GM06990 (cell line): ENCODE measurements around the gene UCMA.
"Not testable (repeated sequence)": the region's sequence is repeated elsewhere in the genome, so short reads cannot be mapped to it uniquely, and the experiment has no call there.

Experiments
- DNase-seq: peaks from one replicate; pipeline ENCODE4 v3.0.0-alpha.2; 2011; ENCODE audit not compliant: insufficient read length; ENCODE audit errors: extremely low read depth
- H3K27me3 ChIP-seq: replicated peaks from 2 replicates; pipeline ENCODE4 v1.6.0; 2011; ENCODE audit warnings: low read length; ENCODE audit not compliant: control insufficient read depth, insufficient read depth
- H3K36me3 ChIP-seq: 2 replicates; pipeline ENCODE4 v1.5.1; 2011; ENCODE audit warnings: low read length; ENCODE audit not compliant: control insufficient read depth, insufficient read depth
- H3K4me3 ChIP-seq: replicated peaks from 2 replicates; pipeline ENCODE4 v1.5.1; 2011; ENCODE audit warnings: low read depth, mild to moderate bottlenecking, control low read depth, low read length
- TF ChIP-seq, protein P1 (sequence below): IDR thresholded peaks from 2 replicates; pipeline ENCODE4 v1.5.1; 2011; ENCODE audit warnings: low read length, control low read depth, mild to moderate bottlenecking, inconsistent platforms; ENCODE audit not compliant: insufficient read depth, poor library complexity, severe bottlenecking

Gene UCMA

GRCh38 chr10:13234172-13234571, at the start of gene UCMA:
TSS of gene UCMA (minus strand) at chr10:13234374. CDS start at chr10:13234258, 116 bp downstream.
- Histone ChIP-seq H3K36me3 (no peaks in the 10 kb centered on the region), H3K27me3 (no peaks in the 10 kb centered on the region; the same call in 1 of the 2 replicates), H3K4me3 (no peak within 1 kb of the TSS)
- TF ChIP-seq, protein P1, sequence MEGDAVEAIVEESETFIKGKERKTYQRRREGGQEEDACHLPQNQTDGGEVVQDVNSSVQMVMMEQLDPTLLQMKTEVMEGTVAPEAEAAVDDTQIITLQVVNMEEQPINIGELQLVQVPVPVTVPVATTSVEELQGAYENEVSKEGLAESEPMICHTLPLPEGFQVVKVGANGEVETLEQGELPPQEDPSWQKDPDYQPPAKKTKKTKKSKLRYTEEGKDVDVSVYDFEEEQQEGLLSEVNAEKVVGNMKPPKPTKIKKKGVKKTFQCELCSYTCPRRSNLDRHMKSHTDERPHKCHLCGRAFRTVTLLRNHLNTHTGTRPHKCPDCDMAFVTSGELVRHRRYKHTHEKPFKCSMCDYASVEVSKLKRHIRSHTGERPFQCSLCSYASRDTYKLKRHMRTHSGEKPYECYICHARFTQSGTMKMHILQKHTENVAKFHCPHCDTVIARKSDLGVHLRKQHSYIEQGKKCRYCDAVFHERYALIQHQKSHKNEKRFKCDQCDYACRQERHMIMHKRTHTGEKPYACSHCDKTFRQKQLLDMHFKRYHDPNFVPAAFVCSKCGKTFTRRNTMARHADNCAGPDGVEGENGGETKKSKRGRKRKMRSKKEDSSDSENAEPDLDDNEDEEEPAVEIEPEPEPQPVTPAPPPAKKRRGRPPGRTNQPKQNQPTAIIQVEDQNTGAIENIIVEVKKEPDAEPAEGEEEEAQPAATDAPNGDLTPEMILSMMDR = no peak
- DNase-seq = no peak

DNA sequence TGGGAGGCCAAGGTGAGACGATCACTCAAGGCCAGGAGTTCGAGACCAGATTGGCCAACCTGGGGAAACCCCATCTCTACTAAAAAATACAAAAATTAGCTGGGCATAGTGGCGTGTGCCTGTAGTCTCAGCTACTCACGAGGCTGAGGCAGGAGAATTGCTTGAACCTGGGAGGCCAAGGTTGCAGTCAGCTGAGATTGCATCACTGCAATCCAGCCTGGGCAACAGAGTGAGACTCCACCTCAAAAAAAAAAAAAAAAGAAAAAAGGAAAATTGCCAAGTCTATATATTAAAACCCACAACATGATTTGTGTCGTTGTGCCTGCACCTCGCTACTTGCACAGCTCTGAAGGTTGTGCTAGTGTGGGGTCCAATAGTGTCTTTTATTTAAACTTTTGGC, 48.2 kb upstream of the UCMA start:
- not testable (repeated sequence) for H3K36me3 ChIP-seq, H3K4me3 ChIP-seq, DNase-seq, H3K27me3 ChIP-seq

DNA sequence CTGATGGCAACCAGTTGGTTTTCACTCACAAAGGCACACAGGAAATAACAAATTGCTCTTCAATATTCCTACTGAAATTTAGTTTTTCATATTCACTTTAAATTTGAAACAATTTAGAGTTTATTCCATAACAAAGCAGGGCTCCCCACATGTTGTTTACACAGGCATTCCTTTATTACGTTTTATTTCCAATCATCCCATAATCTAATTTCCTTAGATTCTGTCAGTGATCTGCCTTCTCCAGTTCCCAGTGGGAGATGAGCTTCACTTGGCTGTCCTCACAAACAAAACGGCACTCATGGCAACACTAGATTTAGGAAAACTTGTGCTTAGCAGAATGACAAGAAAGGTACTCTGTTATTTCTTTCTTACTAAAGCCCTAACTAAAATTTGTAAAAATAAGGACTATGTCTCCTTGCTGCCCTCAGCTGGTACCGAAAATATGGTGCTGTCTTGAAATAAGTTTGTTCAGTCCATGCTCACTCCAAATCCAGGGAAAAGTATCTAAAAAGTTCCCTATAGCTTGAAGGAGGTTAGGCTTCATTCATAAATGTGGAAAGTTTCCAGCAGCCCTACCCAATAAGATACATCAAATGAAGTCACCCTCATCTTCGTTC, 42.7 kb upstream of the UCMA start:
- no peak for DNase-seq
- no peak overlapping the region for H3K4me3 ChIP-seq
- H3K36me3 ChIP-seq = no peaks in the 10 kb centered on the region
- TF ChIP-seq, protein P1 = no peak
- no peaks in the 10 kb centered on the region for H3K27me3 ChIP-seq

DNA sequence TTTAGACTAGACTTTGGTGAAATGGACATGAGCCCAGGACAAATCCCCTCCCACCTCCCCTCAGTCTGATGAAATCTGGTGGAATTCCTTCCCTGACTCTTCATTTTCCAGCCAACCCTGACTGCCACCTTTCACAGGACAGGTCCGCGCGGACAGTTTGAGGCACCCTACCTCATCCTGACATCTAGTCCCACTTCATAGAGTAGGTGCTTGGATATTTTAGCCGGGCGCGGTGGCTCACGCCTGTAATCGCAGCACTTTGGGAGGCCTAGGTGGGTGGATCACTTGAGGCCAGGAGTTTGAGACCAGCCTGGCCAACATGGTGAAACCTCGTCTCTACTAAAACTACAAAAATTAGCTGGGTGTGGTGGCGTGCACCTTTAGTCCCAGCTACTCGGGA, 42.0 kb upstream of the UCMA start:
- H3K36me3 ChIP-seq, H3K4me3 ChIP-seq, H3K27me3 ChIP-seq, DNase-seq: not testable (repeated sequence)

- H3K36me3 ChIP-seq = no peaks in the 10 kb centered on the region
- TF ChIP-seq, protein P1 = no peak
- no peak for DNase-seq
- H3K4me3 ChIP-seq = peak overlapping the region; percentile 44
- H3K27me3 ChIP-seq = no peaks in the 10 kb centered on the region
Observed at GRCh38 chr10:13272164-13272571, 38.0 kb upstream of the UCMA start.

DNA sequence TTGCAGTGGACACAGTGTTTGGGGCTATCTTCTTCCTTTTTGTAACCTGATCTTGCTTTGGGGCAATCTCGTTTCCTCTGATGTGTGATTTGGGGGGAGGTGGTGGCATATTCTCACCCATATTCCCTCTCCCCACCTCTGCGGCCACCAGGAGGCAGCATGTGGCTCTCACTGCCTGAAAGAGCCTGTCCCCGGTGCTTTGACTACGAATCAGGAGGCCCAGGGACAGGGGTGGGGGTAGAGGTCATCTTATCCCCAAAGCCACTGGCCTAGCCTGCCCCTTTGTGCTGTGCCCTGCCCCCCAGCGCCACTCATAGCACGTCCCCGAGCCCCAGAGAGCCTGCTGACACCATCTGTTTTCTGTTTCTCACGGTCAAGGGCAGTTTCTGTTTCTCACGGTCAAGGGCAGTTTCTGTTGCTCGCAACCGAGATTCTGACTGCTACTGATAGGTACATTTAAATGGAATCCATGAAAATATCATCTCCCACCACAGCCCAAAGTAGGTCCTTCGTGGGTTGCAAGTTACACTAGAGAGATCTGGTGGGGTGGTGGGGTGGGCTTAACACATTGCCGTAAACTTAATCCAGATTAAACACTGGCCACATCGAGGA, 37.5 kb upstream of the UCMA start:
- peak; percentile 39 for DNase-seq
- TF ChIP-seq, protein P1 = peak; percentile 91
- peak overlapping the region; percentile 44 for H3K4me3 ChIP-seq
- no peaks in the 10 kb centered on the region for H3K27me3 ChIP-seq
- H3K36me3 ChIP-seq = no peaks in the 10 kb centered on the region
